Nephron (organoid): ENCODE data around the gene UGT1A10.

Source experiments
- H3K27ac Mint-ChIP-seq, 3 experiments: 2 replicates each; pipeline ENCODE4 v1.8.0; 2020; ENCODE audit warnings: mixed read lengths in 3 of 3, mild to moderate bottlenecking in 2 of 3, moderate library complexity in 1 of 3
- H3K27me3 Mint-ChIP-seq: 2 replicates; pipeline ENCODE4 v1.8.0; 2021; ENCODE audit warnings: low read depth, mild to moderate bottlenecking, moderate library complexity, mixed read lengths
- H3K36me3 Mint-ChIP-seq: 2 replicates; pipeline ENCODE4 v1.8.0; 2020; ENCODE audit warnings: low read depth, mixed read lengths
- H3K4me1 Mint-ChIP-seq: 2 replicates; pipeline ENCODE4 v1.8.0; 2020; ENCODE audit warnings: mixed read lengths
- H3K4me3 Mint-ChIP-seq, 3 experiments: 2 replicates each; pipeline ENCODE4 v1.8.0; 2020; ENCODE audit warnings: mild to moderate bottlenecking in 3 of 3, mixed read lengths in 3 of 3, moderate library complexity in 2 of 3
- H3K9me3 Mint-ChIP-seq: 2 replicates; pipeline ENCODE4 v1.8.0; 2020; ENCODE audit warnings: mixed read lengths
- CTCF ChIP-seq, 3 experiments: fragments of 200-600 bp; sonication (generic); IDR thresholded peaks; one replicate each; pipeline ENCODE4 v1.5.0; 2021; ENCODE audit warnings: antibody characterized with exemption in 3 of 3; ENCODE audit not compliant: unreplicated experiment in 3 of 3

The UGT1A10 gene

GRCh38 chr2:233673896-233674295, 37.6 kb downstream of the UGT1A10 start:
- no peak overlapping the region for H3K4me3 Mint-ChIP-seq
- H3K27me3 Mint-ChIP-seq = peaks cover under 1% of the 10 kb centered on the region
- peaks cover 6% of the 10 kb centered on the region for H3K4me1 Mint-ChIP-seq
- TF ChIP-seq CTCF (IDR thresholded peaks at IDR 0.05; ENCODE audit: unreplicated experiment in 3 of 3) = no peak
- H3K27ac Mint-ChIP-seq = no peak overlapping the region
- H3K36me3 Mint-ChIP-seq = no peaks in the 10 kb centered on the region
- H3K9me3 Mint-ChIP-seq = peaks cover 3% of the 10 kb centered on the region

DNA sequence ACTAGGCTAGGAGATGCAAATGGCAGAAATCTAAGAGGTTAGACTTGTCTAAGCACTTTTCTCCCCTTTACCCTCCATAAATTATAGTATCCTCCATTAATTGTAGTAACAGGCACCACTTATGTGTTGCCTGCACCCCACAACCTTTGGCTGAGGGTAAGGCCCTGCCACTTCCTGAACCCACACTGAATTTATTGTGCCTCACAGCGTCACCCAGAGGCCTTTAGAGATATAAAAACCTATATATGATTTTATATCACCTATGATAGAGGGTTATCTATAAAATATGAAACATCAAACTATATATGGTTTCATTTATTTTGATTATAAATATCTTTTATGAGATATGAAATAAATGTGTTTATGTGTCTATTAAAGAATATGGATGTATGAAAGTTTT, 38.1 kb downstream of the UGT1A10 start:
- peaks cover 6% of the 10 kb centered on the region for H3K4me1 Mint-ChIP-seq
- H3K36me3 Mint-ChIP-seq = no peaks in the 10 kb centered on the region
- TF ChIP-seq CTCF (IDR thresholded peaks at IDR 0.05; ENCODE audit: unreplicated experiment in 3 of 3) = no peak
- no peak overlapping the region for H3K27ac Mint-ChIP-seq
- H3K27me3 Mint-ChIP-seq = no peaks in the 10 kb centered on the region
- H3K9me3 Mint-ChIP-seq = peaks cover 3% of the 10 kb centered on the region
- no peak overlapping the region for H3K4me3 Mint-ChIP-seq

DNA sequence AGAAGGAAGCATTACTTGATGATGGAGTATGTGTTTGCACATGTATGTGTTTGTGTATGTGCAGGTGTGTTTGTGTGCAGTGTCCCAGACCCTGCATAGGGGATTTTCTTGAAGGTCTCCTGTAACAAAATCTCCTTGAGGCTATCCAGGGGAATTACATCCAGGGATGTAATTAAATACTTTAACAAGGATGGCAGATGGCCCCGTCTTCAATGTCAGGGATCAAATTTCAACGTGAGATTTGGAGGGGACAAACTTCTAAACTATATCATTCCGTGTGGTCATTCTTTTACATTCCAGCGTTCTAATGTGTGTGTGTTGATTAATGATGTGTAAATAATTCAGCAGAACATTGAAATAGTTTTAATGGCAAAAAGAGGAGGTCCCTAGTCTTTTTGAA, 38.7 kb downstream of the UGT1A10 start:
- H3K4me3 Mint-ChIP-seq = no peak overlapping the region
- no peak overlapping the region for H3K27ac Mint-ChIP-seq
- no peaks in the 10 kb centered on the region for H3K36me3 Mint-ChIP-seq
- peaks cover 3% of the 10 kb centered on the region for H3K9me3 Mint-ChIP-seq
- no peak for TF ChIP-seq CTCF (IDR thresholded peaks at IDR 0.05; ENCODE audit: unreplicated experiment in 3 of 3)
- no peaks in the 10 kb centered on the region for H3K27me3 Mint-ChIP-seq
- peaks cover 6% of the 10 kb centered on the region for H3K4me1 Mint-ChIP-seq

DNA sequence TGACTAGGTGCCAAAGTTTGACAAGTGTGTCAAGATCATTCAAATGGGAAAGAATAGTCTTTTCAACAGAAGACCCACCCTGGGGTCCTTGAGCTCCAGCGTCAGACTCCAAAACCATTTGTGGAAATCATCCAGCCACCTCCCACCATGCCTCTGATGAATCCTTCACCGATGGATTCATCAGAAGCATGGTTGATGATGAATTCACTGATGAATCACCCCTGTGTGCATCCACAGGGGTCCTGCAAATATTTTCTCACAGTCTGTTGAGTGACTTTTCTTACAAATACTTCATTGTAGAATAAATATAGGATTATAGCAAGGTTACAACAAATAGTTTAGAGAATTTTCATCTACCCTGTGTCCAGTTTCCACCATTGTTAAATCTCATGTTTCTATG, 39.8 kb downstream of the UGT1A10 start:
- Mint-ChIP-seq H3K36me3 (no peaks in the 10 kb centered on the region), H3K9me3 (peaks cover 3% of the 10 kb centered on the region), H3K27ac (no peak overlapping the region), H3K27me3 (no peaks in the 10 kb centered on the region), H3K4me1 (peaks cover 6% of the 10 kb centered on the region), H3K4me3 (no peak overlapping the region)
- no peak for TF ChIP-seq CTCF (IDR thresholded peaks at IDR 0.05; ENCODE audit: unreplicated experiment in 3 of 3)

DNA sequence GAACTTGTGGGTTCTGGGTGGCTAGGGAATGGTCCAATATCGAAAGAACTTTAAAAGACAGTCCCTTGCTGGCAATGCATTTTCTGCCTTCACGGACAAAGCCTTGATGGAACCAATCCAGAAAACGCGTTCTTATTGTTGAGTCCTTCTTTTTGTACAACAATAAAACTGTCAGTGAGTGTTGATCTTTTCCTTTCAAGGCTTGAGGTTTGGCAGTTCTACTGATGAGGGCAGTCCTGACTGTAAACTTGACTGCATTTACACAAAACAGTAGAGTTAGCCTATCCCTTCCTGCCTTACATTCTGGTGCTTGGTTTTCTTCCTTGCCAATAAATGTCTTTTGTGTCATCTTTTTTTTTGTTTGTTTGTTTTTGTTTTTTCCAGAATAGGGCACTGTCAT, 42.9 kb downstream of the UGT1A10 start:
- Mint-ChIP-seq H3K27me3 (no peaks in the 10 kb centered on the region), H3K36me3 (no peaks in the 10 kb centered on the region), H3K4me1 (peaks cover 6% of the 10 kb centered on the region), H3K4me3 (no peak overlapping the region), H3K9me3 (peaks cover 3% of the 10 kb centered on the region), H3K27ac (no peak overlapping the region)
- TF ChIP-seq CTCF (IDR thresholded peaks at IDR 0.05; ENCODE audit: unreplicated experiment in 3 of 3) = no peak

DNA sequence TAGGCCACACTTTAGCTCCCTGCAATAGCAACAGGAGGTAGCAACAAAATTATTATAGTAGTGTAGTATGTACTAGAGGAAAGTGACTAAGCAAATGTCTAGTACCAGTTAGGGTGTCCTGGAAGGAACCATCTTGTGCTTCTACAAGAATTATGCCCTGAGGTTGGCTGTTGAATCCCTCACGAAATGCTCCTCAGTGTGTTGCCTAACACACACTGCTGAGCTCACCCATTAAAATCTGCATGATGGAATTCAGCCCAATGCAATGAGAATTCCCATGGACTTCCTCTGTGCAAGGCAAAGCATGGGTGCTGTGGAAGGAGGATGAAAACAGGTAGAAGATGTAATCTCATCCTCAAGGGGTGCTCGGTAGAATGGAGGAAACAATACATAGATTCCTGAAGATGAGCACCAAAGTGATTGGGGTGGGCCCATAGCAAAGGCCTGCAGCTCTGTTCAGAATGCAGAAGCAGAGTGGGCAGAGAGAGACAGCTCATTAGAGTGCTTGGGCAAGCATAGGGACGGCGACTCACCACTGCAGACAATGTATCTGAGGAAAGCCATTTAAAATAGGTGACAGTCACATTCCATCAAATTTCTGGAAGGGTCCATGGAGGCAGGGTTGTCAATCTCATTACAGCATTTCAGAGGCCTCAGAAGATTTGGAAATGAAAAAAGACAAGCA, 44.3 kb downstream of the UGT1A10 start:
- H3K27me3 Mint-ChIP-seq = no peaks in the 10 kb centered on the region
- no peak for TF ChIP-seq CTCF (IDR thresholded peaks at IDR 0.05; ENCODE audit: unreplicated experiment in 3 of 3)
- H3K36me3 Mint-ChIP-seq = no peaks in the 10 kb centered on the region
- no peak overlapping the region for H3K4me3 Mint-ChIP-seq
- H3K9me3 Mint-ChIP-seq = peaks cover 3% of the 10 kb centered on the region
- H3K27ac Mint-ChIP-seq = no peak overlapping the region
- H3K4me1 Mint-ChIP-seq = no peaks in the 10 kb centered on the region
